Measurements from ENCODE around the gene FAM76B. TPM values are rescaled to one million over a fixed set of nuclear protein-coding genes. Genes with fewer than 3 reads are reported as not detected.
"Not testable (repeated sequence)": the region's sequence is repeated elsewhere in the genome, so short reads cannot be mapped to it uniquely, and the experiment has no call there.

FAM76B gene
- total RNA-seq, result 10 to 100 TPM; 42.1 to 43.7 TPM

DNA sequence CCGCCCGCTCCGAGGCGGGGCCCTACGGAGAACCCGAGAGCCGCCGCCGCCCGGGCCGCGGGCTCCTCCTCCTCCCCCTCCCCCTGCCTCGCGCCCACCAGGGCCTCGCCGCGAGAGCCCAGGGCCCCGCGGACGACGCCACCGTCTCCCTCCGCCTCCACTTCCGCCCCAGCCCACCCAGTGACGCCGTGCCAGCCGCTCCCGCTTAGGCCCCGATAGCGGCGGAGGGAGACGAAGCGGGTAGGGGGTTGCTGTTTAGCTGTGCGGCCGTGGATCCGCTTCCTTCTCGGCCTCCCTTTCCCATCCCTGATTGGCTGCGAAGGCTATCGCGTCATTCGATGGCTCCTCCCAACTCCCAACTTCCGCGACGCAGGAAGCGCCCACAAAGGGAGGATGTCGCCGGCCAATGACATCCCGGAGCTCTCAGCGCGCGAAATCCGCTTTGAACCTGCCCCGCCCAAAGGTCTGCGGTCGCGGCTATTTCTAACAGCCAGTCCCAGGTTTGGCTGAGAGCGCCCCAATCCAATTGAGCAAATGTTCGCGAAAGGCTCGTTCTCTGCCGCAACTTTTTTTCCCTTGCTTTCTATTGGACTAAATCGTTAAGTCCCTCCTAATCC is at the start of gene FAM76B:
Gene FAM76B (minus strand): TSS at position 277 of the 617 bp plus-strand sequence. CDS start 304 bp downstream, outside the sequence.
- Mint-ChIP-seq H3K27ac (peak within 1 kb of the TSS; percentile 100), H3K9me3 (ENCODE audit: insufficient read depth) (no peaks in the 10 kb centered on the region), H3K4me1 (ENCODE audit: low read depth) (peaks cover 58% of the 10 kb centered on the region), H3K36me3 (ENCODE audit: low read depth) (peaks cover 58% of the 10 kb centered on the region), H3K27me3 (ENCODE audit: low read depth) (no peaks in the 10 kb centered on the region), H3K4me3 (peak within 1 kb of the TSS; percentile 99)
- DNase-seq (peak; percentile 99), ATAC-seq (peak; percentile 76)
- CTCF ChIA-PET, result interaction anchor here (0.8 to 5.8 kb wide), 13 partner anchors 9 to 816 kb away, joined by 3 to 64 read pairs (median 5); partner anchors contain the start of genes CWC15, KDM4D, SESN3 and SRSF8
- POLR2A ChIA-PET, result interaction anchor here (0.5 to 5.0 kb wide), 31 partner anchors 10 to 816 kb away, joined by 3 to 42 read pairs (median 5); partner anchors contain the start of genes CCDC82, CWC15, ENDOD1 and JRKL

- ATAC-seq (peak; percentile 78), DNase-seq (peak; percentile 65)
- H3K9me3 Mint-ChIP-seq (ENCODE audit: insufficient read depth), result no peaks in the 10 kb centered on the region
- peaks cover 57% of the 10 kb centered on the region for H3K36me3 Mint-ChIP-seq (ENCODE audit: low read depth)
- no peak overlapping the region for H3K4me3 Mint-ChIP-seq
- H3K27me3 Mint-ChIP-seq (ENCODE audit: low read depth), result no peaks in the 10 kb centered on the region
- ChIA-PET POLR2A (interaction anchor here (0.5 kb wide), 1 partner anchor 498 kb away, joined by 3 read pairs; no protein-coding TSS in a partner anchor), CTCF (interaction anchor here (0.8 to 5.1 kb wide), 27 partner anchors 9 to 631 kb away, joined by 3 to 54 read pairs (median 5); partner anchors contain the start of genes CCDC82, CEP57, FAM76B and JRKL)
- H3K4me1 Mint-ChIP-seq (ENCODE audit: low read depth), result no peaks in the 10 kb centered on the region
- no peak overlapping the region for H3K27ac Mint-ChIP-seq
These were observed 46.3 kb upstream of the FAM76B start for GRCh38 chr11:95835768-95836488.

GRCh38 chr11:95835351-95835750 is 45.8 kb upstream of the FAM76B start:
- POLR2A ChIA-PET, result no interaction called here
- no peak for DNase-seq
- Mint-ChIP-seq H3K27me3 (ENCODE audit: low read depth) (no peaks in the 10 kb centered on the region), H3K36me3 (ENCODE audit: low read depth) (peaks cover 58% of the 10 kb centered on the region), H3K4me1 (ENCODE audit: low read depth) (no peaks in the 10 kb centered on the region), H3K4me3 (no peak overlapping the region), H3K27ac (no peak overlapping the region), H3K9me3 (ENCODE audit: insufficient read depth) (no peaks in the 10 kb centered on the region)
- CTCF ChIA-PET, result interaction anchor here (0.9 to 5.1 kb wide), 22 partner anchors 8 to 630 kb away, joined by 3 to 54 read pairs (median 6); partner anchors contain the start of genes CCDC82, CEP57, FAM76B and JRKL
- ATAC-seq, result no peak

- ChIA-PET CTCF (interaction anchor here (1.0 to 5.1 kb wide), 6 partner anchors 16 to 592 kb away, joined by 3 to 54 read pairs (median 3); partner anchors contain the start of gene MAML2), POLR2A (interaction anchor here (1.0 kb wide), 1 partner anchor 44 kb away, joined by 3 read pairs; the partner anchor contains the start of gene FAM76B)
- Mint-ChIP-seq H3K27me3 (ENCODE audit: low read depth) (no peaks in the 10 kb centered on the region), H3K4me3 (no peak overlapping the region), H3K36me3 (ENCODE audit: low read depth) (peaks cover 53% of the 10 kb centered on the region), H3K9me3 (ENCODE audit: insufficient read depth) (no peaks in the 10 kb centered on the region), H3K4me1 (ENCODE audit: low read depth) (no peaks in the 10 kb centered on the region), H3K27ac (peak overlapping the region; percentile 53)
- DNase-seq, result no peak
- no peak for ATAC-seq
These were observed 43.8 kb upstream of the FAM76B start for GRCh38 chr11:95833378-95833777.

- Mint-ChIP-seq H3K9me3 (ENCODE audit: insufficient read depth) (no peaks in the 10 kb centered on the region), H3K27ac (no peak overlapping the region), H3K27me3 (ENCODE audit: low read depth) (no peaks in the 10 kb centered on the region), H3K4me1 (ENCODE audit: low read depth) (no peaks in the 10 kb centered on the region), H3K4me3 (no peak overlapping the region), H3K36me3 (ENCODE audit: low read depth) (peaks cover 54% of the 10 kb centered on the region)
- ChIA-PET POLR2A (no interaction called here), CTCF (interaction anchor here (0.9 to 1.3 kb wide), 5 partner anchors 41 to 593 kb away, joined by 3 to 4 read pairs (median 3); partner anchors contain the start of gene MAML2)
- no peak for DNase-seq
- ATAC-seq, result no peak
These were observed 43.2 kb upstream of the FAM76B start for GRCh38 chr11:95832763-95833162.

DNA sequence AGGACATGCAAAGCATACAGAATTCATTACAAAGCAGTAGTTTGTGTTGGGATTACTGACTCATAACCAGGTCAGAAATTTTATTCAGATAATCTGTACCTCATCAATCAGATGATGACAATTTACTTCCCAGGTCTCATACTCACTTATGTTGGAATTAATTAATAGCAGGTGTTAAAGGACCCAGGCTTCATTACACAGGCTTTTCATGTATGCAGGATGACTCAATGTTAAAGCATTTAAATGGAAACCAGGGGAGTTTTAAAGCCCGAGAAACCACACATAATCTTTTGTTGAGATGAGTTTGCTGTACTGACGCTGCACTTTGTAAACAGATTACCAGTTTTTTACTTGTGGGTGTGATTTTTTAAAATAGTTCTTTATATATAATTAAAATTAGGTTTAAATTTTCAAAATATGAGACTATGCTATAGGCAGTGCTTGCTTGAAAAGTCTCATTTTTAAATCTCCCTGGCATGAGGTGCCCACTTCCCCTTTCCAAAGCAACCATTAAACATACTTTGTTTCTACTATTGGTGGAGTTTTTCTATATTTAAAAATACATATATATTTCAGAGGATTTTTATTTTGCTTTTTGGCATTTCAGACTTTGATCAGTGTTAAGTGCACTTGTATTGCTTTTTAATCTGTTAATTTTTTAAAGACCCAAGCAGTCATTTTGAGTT is 41.8 kb upstream of the FAM76B start:
- Mint-ChIP-seq H3K27ac (no peak overlapping the region), H3K36me3 (ENCODE audit: low read depth) (peaks cover 47% of the 10 kb centered on the region), H3K27me3 (ENCODE audit: low read depth) (no peaks in the 10 kb centered on the region), H3K4me1 (ENCODE audit: low read depth) (no peaks in the 10 kb centered on the region), H3K9me3 (ENCODE audit: insufficient read depth) (no peaks in the 10 kb centered on the region), H3K4me3 (no peak overlapping the region)
- ChIA-PET CTCF (interaction anchor here (0.7 to 1.2 kb wide), 3 partner anchors 561 to 563 kb away, joined by 3 to 5 read pairs (median 4); no protein-coding TSS in a partner anchor), POLR2A (interaction anchor here (0.6 kb wide), 1 partner anchor 183 kb away, joined by 3 read pairs; no protein-coding TSS in a partner anchor)
- DNase-seq (no peak), ATAC-seq (no peak)

DNA sequence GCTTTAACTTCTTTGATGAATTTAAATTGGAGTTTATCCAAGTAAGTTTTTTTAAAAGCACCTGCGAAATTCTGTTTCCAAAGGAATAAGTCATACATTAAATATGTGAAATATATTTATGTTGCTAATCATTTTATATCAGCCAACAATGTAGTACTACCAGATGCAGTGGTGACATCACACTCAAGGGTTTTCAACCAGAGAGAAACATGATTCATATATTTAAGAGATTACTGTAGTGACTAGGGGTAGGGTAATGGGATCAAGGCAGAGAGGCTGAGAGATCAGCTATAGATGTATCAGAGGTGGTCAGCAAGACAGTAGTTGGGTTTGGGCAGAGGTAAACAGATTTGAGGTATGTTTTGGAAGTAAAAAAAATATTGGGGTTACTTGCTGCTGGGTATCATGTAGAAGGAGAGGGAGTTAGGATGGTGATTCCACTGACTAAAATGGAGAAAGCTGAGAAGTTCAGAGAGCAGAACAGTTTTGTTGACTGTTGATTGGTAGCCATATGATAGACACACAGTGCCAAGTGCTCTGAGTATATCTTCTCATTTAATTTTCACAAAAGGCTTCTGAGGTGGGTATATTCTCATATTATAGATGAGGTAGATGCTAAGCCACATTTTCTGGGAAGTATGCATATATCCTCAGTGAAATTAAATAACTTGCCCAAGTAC is 40.1 kb upstream of the FAM76B start:
- H3K4me3 Mint-ChIP-seq, result no peak overlapping the region
- DNase-seq (no peak), ATAC-seq (no peak)
- no peaks in the 10 kb centered on the region for H3K9me3 Mint-ChIP-seq (ENCODE audit: insufficient read depth)
- no peaks in the 10 kb centered on the region for H3K27me3 Mint-ChIP-seq (ENCODE audit: low read depth)
- H3K4me1 Mint-ChIP-seq (ENCODE audit: low read depth), result no peaks in the 10 kb centered on the region
- H3K27ac Mint-ChIP-seq, result no peak overlapping the region
- peaks cover 51% of the 10 kb centered on the region for H3K36me3 Mint-ChIP-seq (ENCODE audit: low read depth)
- ChIA-PET POLR2A (no interaction called here), CTCF (no interaction called here)

GRCh38 chr11:95827696-95828095 is 38.1 kb upstream of the FAM76B start:
- peaks cover 49% of the 10 kb centered on the region for H3K36me3 Mint-ChIP-seq (ENCODE audit: low read depth)
- no peaks in the 10 kb centered on the region for H3K4me1 Mint-ChIP-seq (ENCODE audit: low read depth)
- ChIA-PET POLR2A (interaction anchor here (1.0 kb wide), 1 partner anchor 38 kb away, joined by 3 read pairs; the partner anchor contains the start of gene FAM76B), CTCF (interaction anchor here (2.1 kb wide), 1 partner anchor 8 kb away, joined by 7 read pairs; no protein-coding TSS in a partner anchor)
- no peak overlapping the region for H3K4me3 Mint-ChIP-seq
- ATAC-seq (no peak), DNase-seq (no peak)
- H3K27ac Mint-ChIP-seq, result no peak overlapping the region
- no peaks in the 10 kb centered on the region for H3K9me3 Mint-ChIP-seq (ENCODE audit: insufficient read depth)
- no peaks in the 10 kb centered on the region for H3K27me3 Mint-ChIP-seq (ENCODE audit: low read depth)

DNA sequence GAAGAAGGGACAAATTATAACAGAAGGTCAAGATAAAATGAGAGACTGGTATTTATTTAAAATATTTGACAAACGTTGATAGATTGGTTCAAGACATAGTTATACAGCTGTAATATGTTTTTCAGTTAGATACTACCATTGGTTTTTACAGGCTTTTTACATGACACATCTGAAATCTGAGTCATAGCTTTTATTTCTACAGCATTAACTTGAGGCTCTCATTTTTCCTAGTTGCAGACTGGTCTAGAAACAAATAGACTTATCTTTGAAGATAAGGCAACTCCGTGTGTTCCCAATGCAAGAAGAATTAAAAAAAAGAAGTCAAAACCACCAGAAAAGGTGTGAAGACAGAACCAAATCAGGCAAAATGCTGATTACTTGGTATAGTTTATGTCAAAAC is 32.1 kb upstream of the FAM76B start:
- Mint-ChIP-seq H3K27ac (no peak overlapping the region), H3K9me3 (ENCODE audit: insufficient read depth) (no peaks in the 10 kb centered on the region), H3K4me1 (ENCODE audit: low read depth) (no peaks in the 10 kb centered on the region), H3K36me3 (ENCODE audit: low read depth) (peaks cover 58% of the 10 kb centered on the region), H3K27me3 (ENCODE audit: low read depth) (no peaks in the 10 kb centered on the region), H3K4me3 (no peak overlapping the region)
- DNase-seq (no peak), ATAC-seq (no peak)
- POLR2A ChIA-PET, result no interaction called here
- CTCF ChIA-PET, result interaction anchor here (1.0 kb wide), 1 partner anchor 14 kb away, joined by 3 read pairs; no protein-coding TSS in a partner anchor

GRCh38 chr11:95816037-95816436 is 26.5 kb upstream of the FAM76B start:
- H3K36me3 Mint-ChIP-seq (ENCODE audit: low read depth), result peaks cover 53% of the 10 kb centered on the region
- no peak overlapping the region for H3K4me3 Mint-ChIP-seq
- ChIA-PET CTCF (no interaction called here), POLR2A (no interaction called here)
- ATAC-seq, result no peak
- H3K9me3 Mint-ChIP-seq (ENCODE audit: insufficient read depth), result no peaks in the 10 kb centered on the region
- H3K27me3 Mint-ChIP-seq (ENCODE audit: low read depth), result no peaks in the 10 kb centered on the region
- DNase-seq, result no peak
- no peak overlapping the region for H3K27ac Mint-ChIP-seq
- no peaks in the 10 kb centered on the region for H3K4me1 Mint-ChIP-seq (ENCODE audit: low read depth)

DNA sequence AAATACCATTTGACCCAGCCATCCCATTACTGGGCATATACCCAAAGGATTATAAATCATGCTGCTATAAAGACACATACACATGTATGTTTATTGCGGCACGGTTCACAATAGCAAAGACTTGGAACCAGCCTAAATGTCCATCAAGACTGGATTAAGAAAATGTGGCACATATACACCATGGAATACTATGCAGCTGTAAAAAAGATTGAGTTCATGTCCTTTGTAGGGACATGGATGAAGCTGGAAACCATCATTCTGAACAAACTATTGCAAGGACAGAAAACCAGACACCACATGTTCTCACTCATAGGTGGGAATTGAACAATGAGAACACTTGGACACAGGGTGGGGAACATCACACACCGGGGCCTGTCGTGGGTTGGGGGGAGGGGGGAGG is 21.5 kb upstream of the FAM76B start:
- H3K36me3 Mint-ChIP-seq (ENCODE audit: low read depth), result peaks cover 66% of the 10 kb centered on the region
- H3K27me3 Mint-ChIP-seq (ENCODE audit: low read depth); DNase-seq; H3K4me1 Mint-ChIP-seq (ENCODE audit: low read depth); H3K4me3 Mint-ChIP-seq; CTCF ChIA-PET; POLR2A ChIA-PET; H3K27ac Mint-ChIP-seq; H3K9me3 Mint-ChIP-seq (ENCODE audit: insufficient read depth); ATAC-seq: not testable (repeated sequence)
